OCI-M2 (cell line): ENCODE data around the gene AK1.
"Not testable (repeated sequence)": the region's sequence is repeated elsewhere in the genome, so short reads cannot be mapped to it uniquely, and the experiment has no call there.

ENCODE experiments used
- DNase-seq: peaks from one replicate; lab custom pipeline; 2025; ENCODE audit not compliant: unreplicated experiment; lab: John Stamatoyannopoulos, UW

Gene AK1

GRCh38 chr9:127852829-127853228 is 24.6 kb downstream of the AK1 start:
- DNase-seq: no peak

- no peak for DNase-seq
Measured at GRCh38 chr9:127850286-127850830, 27.1 kb downstream of the AK1 start.

GRCh38 chr9:127848756-127849504 is 28.5 kb downstream of the AK1 start:
- no peak for DNase-seq

GRCh38 chr9:127847833-127848755 is 29.4 kb downstream of the AK1 start:
- DNase-seq: no peak

- no peak for DNase-seq
Measured at GRCh38 chr9:127847178-127847510, 30.3 kb downstream of the AK1 start.

GRCh38 chr9:127846443-127847177 is 30.9 kb downstream of the AK1 start:
- DNase-seq: no peak

GRCh38 chr9:127845619-127846018 is 31.9 kb downstream of the AK1 start:
- not testable (repeated sequence) for DNase-seq

GRCh38 chr9:127844821-127845359 is 32.6 kb downstream of the AK1 start:
- DNase-seq: no peak

- DNase-seq: no peak
Measured at GRCh38 chr9:127841087-127841835, 36.2 kb downstream of the AK1 start.

- DNase-seq: no peak
Measured at GRCh38 chr9:127838375-127839078, 38.9 kb downstream of the AK1 start.

- DNase-seq: no peak
Measured at GRCh38 chr9:127837346-127837745, 40.1 kb downstream of the AK1 start.

GRCh38 chr9:127836561-127836960 is 40.9 kb downstream of the AK1 start:
- not testable (repeated sequence) for DNase-seq

GRCh38 chr9:127835991-127836516 is 41.4 kb downstream of the AK1 start:
- no peak for DNase-seq

GRCh38 chr9:127833555-127833954 is 43.9 kb downstream of the AK1 start:
- DNase-seq: no peak

- DNase-seq: no peak
Measured at GRCh38 chr9:127832248-127832647, 45.2 kb downstream of the AK1 start.

- DNase-seq: no peak
Measured at GRCh38 chr9:127829205-127829906, 48.1 kb downstream of the AK1 start.

GRCh38 chr9:127828262-127829031 is 49.0 kb downstream of the AK1 start:
- DNase-seq: no peak
